Measurements from ENCODE around the gene THTPA.
A peak's percentile ranks its signal among the peaks of the same experiment; 100 is the strongest.

Gene THTPA

GRCh38 chr14:23540141-23540469, 16.0 kb upstream of the THTPA start:
- Histone ChIP-seq H3K4me3 (ENCODE audit: low read depth, low read length) (no peak overlapping the region), H3K4me1 (peaks cover 18% of the 10 kb centered on the region), H3K36me3 (ENCODE audit: control insufficient read depth, insufficient read depth, low read length) (no peaks in the 10 kb centered on the region), H3K27ac (peak overlapping the region; percentile 82), H3K9me3 (ENCODE audit: control insufficient read depth, low read length) (no peaks in the 10 kb centered on the region), H2AFZ (no peak overlapping the region), H3K9ac (no peak overlapping the region), H3K4me2 (ENCODE audit: low read length) (no peak overlapping the region), H3K79me2 (peaks cover 9% of the 10 kb centered on the region), H3K27me3 (ENCODE audit: control insufficient read depth, insufficient read depth, low read length) (no peaks in the 10 kb centered on the region)
- TF ChIP-seq CTCF (IDR thresholded peaks at IDR 0.05), result no peak

DNA sequence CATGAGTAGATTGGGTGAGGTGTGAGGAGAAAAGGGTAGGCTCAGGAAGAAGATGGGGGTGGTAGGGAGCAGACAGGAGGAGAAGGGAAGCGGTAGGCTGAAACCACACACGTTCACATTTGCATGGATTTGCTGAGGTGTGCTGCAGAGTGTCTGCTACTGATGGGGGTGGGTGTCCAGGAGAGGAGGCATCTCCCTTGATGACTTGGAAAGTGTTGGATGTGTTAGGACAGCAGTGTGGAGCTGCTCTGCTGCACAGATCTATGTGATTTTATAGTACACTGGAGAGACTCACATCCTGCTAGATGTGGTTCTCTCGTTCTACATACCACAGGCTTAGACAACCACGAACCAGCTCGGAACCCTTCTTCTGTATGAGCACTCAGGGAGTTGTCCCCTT, 13.8 kb upstream of the THTPA start:
- H3K79me2 ChIP-seq, result peaks cover 9% of the 10 kb centered on the region
- no peak overlapping the region for H2AFZ ChIP-seq
- no peaks in the 10 kb centered on the region for H3K36me3 ChIP-seq (ENCODE audit: control insufficient read depth, insufficient read depth, low read length)
- H3K4me1 ChIP-seq, result peaks cover 20% of the 10 kb centered on the region
- no peak overlapping the region for H3K27ac ChIP-seq
- no peak overlapping the region for H3K4me3 ChIP-seq (ENCODE audit: low read depth, low read length)
- no peak overlapping the region for H3K4me2 ChIP-seq (ENCODE audit: low read length)
- no peak for TF ChIP-seq CTCF (IDR thresholded peaks at IDR 0.05)
- H3K9ac ChIP-seq, result no peak overlapping the region
- no peaks in the 10 kb centered on the region for H3K9me3 ChIP-seq (ENCODE audit: control insufficient read depth, low read length)
- no peaks in the 10 kb centered on the region for H3K27me3 ChIP-seq (ENCODE audit: control insufficient read depth, insufficient read depth, low read length)

DNA sequence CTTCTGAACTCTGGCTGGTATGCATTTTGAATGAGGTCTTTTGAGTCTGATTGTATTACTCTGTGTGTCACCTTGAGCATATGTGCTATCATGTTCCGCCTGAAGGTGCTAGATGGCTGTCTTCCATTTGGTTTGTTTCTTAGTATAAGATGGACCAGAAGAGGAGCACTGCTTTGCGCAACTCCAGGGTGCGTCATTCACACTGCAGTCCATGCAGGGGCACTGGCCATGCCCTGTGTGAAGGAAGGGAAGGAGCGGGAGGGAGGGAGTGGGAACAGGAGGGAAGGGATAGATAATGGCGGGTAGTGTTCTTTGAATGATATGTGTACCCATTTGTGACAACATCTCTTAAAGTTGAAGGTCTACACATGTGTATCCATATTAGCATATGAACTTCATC, 12.7 kb upstream of the THTPA start:
- H2AFZ ChIP-seq, result no peak overlapping the region
- H3K9me3 ChIP-seq (ENCODE audit: control insufficient read depth, low read length), result no peaks in the 10 kb centered on the region
- no peak overlapping the region for H3K4me3 ChIP-seq (ENCODE audit: low read depth, low read length)
- H3K36me3 ChIP-seq (ENCODE audit: control insufficient read depth, insufficient read depth, low read length), result no peaks in the 10 kb centered on the region
- H3K4me1 ChIP-seq, result peaks cover 18% of the 10 kb centered on the region
- H3K9ac ChIP-seq, result no peak overlapping the region
- H3K4me2 ChIP-seq (ENCODE audit: low read length), result no peak overlapping the region
- H3K79me2 ChIP-seq, result peaks cover 9% of the 10 kb centered on the region
- H3K27ac ChIP-seq, result no peak overlapping the region
- H3K27me3 ChIP-seq (ENCODE audit: control insufficient read depth, insufficient read depth, low read length), result no peaks in the 10 kb centered on the region
- no peak for TF ChIP-seq CTCF (IDR thresholded peaks at IDR 0.05)

- Histone ChIP-seq H2AFZ (peak overlapping the region; percentile 57), H3K27ac (peak overlapping the region; percentile 39), H3K36me3 (ENCODE audit: control insufficient read depth, insufficient read depth, low read length) (no peaks in the 10 kb centered on the region), H3K9me3 (ENCODE audit: control insufficient read depth, low read length) (no peaks in the 10 kb centered on the region), H3K9ac (no peak overlapping the region), H3K4me3 (ENCODE audit: low read depth, low read length) (no peak overlapping the region), H3K79me2 (peaks cover 9% of the 10 kb centered on the region), H3K4me2 (ENCODE audit: low read length) (no peak overlapping the region), H3K4me1 (peaks cover 5% of the 10 kb centered on the region), H3K27me3 (ENCODE audit: control insufficient read depth, insufficient read depth, low read length) (no peaks in the 10 kb centered on the region)
- TF ChIP-seq CTCF (IDR thresholded peaks at IDR 0.05), result no peak
Measured at GRCh38 chr14:23544511-23545447, 11.3 kb upstream of the THTPA start.
